H1 (cell line): ENCODE results near the gene RNASE7. TPM values are rescaled to one million over a fixed set of nuclear protein-coding genes. Genes with fewer than 3 reads are reported as not detected.

Source experiments
- CTCF ChIA-PET: fragments of 300-600 bp; sonication (Branson Sonifier 250); formaldehyde crosslinking; loops from one replicate; lab custom pipeline; 2021; ENCODE audit not compliant: partially characterized antibody; lab: Charles Lee
- POLR2A ChIA-PET: fragments of 300-600 bp; sonication (Branson Sonifier 250); formaldehyde crosslinking; loops from one replicate; lab custom pipeline; 2021; ENCODE audit warnings: inconsistent platforms; ENCODE audit not compliant: partially characterized antibody; lab: Charles Lee
- DNase-seq, 2 experiments: peaks; one replicate each; pipeline versions ENCODE4 v3.0.0 to v3.0.0-alpha.2; 2010 to 2022; ENCODE audit warnings: low spot score in 2 of 2, low read depth in 1 of 2, mixed read lengths in 1 of 2
- FAIRE-seq: peaks from 2 replicates; lab custom pipeline; 2011; peaks lifted over from hg19 to GRCh38; lab: Jason Lieb, UNC
- H2AFZ ChIP-seq: 2 replicates; pipeline ENCODE4 v1.8.1; 2012; ENCODE audit warnings: low read length, inconsistent platforms
- H2AK5ac ChIP-seq: 2 replicates; pipeline ENCODE4 v1.6.1; 2013; ENCODE audit warnings: low read depth, low read length
- H2BK120ac ChIP-seq: replicated peaks from 2 replicates; pipeline ENCODE3; 2013; ENCODE audit warnings: low read depth, low read length, inconsistent platforms
- H2BK12ac ChIP-seq: 2 replicates; pipeline ENCODE4 v1.6.1; 2013; ENCODE audit warnings: low read depth, low read length
- H2BK15ac ChIP-seq: 2 replicates; pipeline ENCODE4 v1.6.1; 2013; ENCODE audit warnings: low read length
- H2BK20ac ChIP-seq: 2 replicates; pipeline ENCODE4 v1.6.1; 2013; ENCODE audit warnings: low read length
- H2BK5ac ChIP-seq: 2 replicates; pipeline ENCODE4 v1.6.1; 2013; ENCODE audit warnings: low read depth, low read length
- H3K14ac ChIP-seq: 2 replicates; pipeline ENCODE4 v1.6.1; 2013; ENCODE audit warnings: inconsistent platforms; ENCODE audit not compliant: insufficient read length
- H3K18ac ChIP-seq: 2 replicates; pipeline ENCODE4 v1.6.1; 2013; ENCODE audit warnings: low read length; ENCODE audit errors: extremely low read depth
- H3K23ac ChIP-seq: 2 replicates; pipeline ENCODE4 v1.6.1; 2013; ENCODE audit warnings: inconsistent platforms; ENCODE audit not compliant: insufficient read length
- H3K23me2 ChIP-seq: 2 replicates; pipeline ENCODE4 v1.6.1; 2013; ENCODE audit warnings: low read depth, low read length
- H3K27ac ChIP-seq: 2 replicates; pipeline ENCODE4 v1.6.1; 2011; ENCODE audit warnings: low read depth, low read length, inconsistent platforms
- H3K27me3 ChIP-seq, 4 experiments: replicated peaks in 1 of 4; 1 replicate in 1 of 4; 2 replicates in 3 of 4; pipeline versions ENCODE4 v1.6.1 to v1.8.1; 2011 to 2013; ENCODE audit warnings: low read length in 3 of 4, mild to moderate bottlenecking in 3 of 4, inconsistent platforms in 2 of 4, mixed read lengths in 2 of 4, moderate library complexity in 1 of 4; ENCODE audit not compliant: control insufficient read depth in 3 of 4, insufficient read depth in 3 of 4; ENCODE audit errors: extremely low read depth in 1 of 4
- H3K36me3 ChIP-seq, 4 experiments: 2 replicates each; pipeline versions ENCODE4 v1.6.1 to v1.8.1; 2011 to 2013; ENCODE audit warnings: mild to moderate bottlenecking in 4 of 4, low read length in 3 of 4, moderate library complexity in 2 of 4, control low read depth in 1 of 4, inconsistent platforms in 1 of 4; ENCODE audit not compliant: insufficient read depth in 4 of 4, control insufficient read depth in 2 of 4
- H3K4ac ChIP-seq: replicated peaks from 2 replicates; pipeline ENCODE3; 2013; ENCODE audit warnings: low read length, low read depth, mixed read lengths, inconsistent platforms; ENCODE audit not compliant: insufficient read length
- H3K4me1 ChIP-seq, 4 experiments: replicated peaks in 1 of 4; 1 replicate in 1 of 4; 2 replicates in 3 of 4; pipeline versions ENCODE4 v1.6.1 to v1.8.1; 2011 to 2013; ENCODE audit warnings: low read length in 3 of 4, inconsistent platforms in 2 of 4, mixed read lengths in 1 of 4; ENCODE audit not compliant: insufficient read depth in 4 of 4, control insufficient read depth in 3 of 4
- H3K4me2 ChIP-seq, 2 experiments: 2 replicates each; pipeline versions ENCODE4 v1.6.1 to v1.8.1; 2011 to 2013; ENCODE audit warnings: low read depth in 2 of 2, low read length in 2 of 2, control low read depth in 1 of 2, inconsistent platforms in 1 of 2, mild to moderate bottlenecking in 1 of 2; ENCODE audit not compliant: insufficient read depth in 1 of 2
- H3K4me3 ChIP-seq, 4 experiments: fragments of 200-600, 300-600 bp in 1 of 4; sonication (generic), shearing (Covaris generic), sonication (Bioruptor Twin) in 1 of 4; 2 replicates each; pipeline versions ENCODE4 v1.5.1 to v1.8.1; 2011 to 2016; ENCODE audit warnings: low read length in 4 of 4, low read depth in 3 of 4, control low read depth in 2 of 4, inconsistent platforms in 2 of 4, mild to moderate bottlenecking in 2 of 4, mixed read lengths in 1 of 4, moderate library complexity in 1 of 4; ENCODE audit not compliant: insufficient read depth in 2 of 4; ENCODE audit errors: extremely low read depth in 1 of 4
- H3K56ac ChIP-seq: replicated peaks from 2 replicates; pipeline ENCODE3; 2013; ENCODE audit warnings: low read depth, mild to moderate bottlenecking, mixed read lengths, low read length, inconsistent platforms; ENCODE audit not compliant: insufficient read length
- H3K79me1 ChIP-seq: 2 replicates; pipeline ENCODE4 v1.6.1; 2013; ENCODE audit warnings: low read depth, low read length, control low read depth
- H3K79me2 ChIP-seq, 2 experiments: 2 replicates each; pipeline versions ENCODE4 v1.6.1 to v1.8.1; 2012 to 2013; ENCODE audit warnings: low read length in 2 of 2, mild to moderate bottlenecking in 2 of 2, inconsistent platforms in 1 of 2; ENCODE audit not compliant: insufficient read depth in 2 of 2, control insufficient read depth in 1 of 2
- H3K9ac ChIP-seq, 4 experiments: replicated peaks in 1 of 4; 1 replicate in 1 of 4; 2 replicates in 3 of 4; pipeline versions ENCODE4 v1.6.1 to v1.8.1; 2011 to 2013; ENCODE audit warnings: low read depth in 3 of 4, low read length in 3 of 4, control low read depth in 2 of 4, mild to moderate bottlenecking in 2 of 4, moderate library complexity in 2 of 4, inconsistent platforms in 1 of 4; ENCODE audit errors: extremely low read depth in 1 of 4
- H3K9me3 ChIP-seq, 2 experiments: 2 replicates each; pipeline versions ENCODE4 v1.6.1 to v1.8.1; 2012 to 2013; ENCODE audit warnings: mild to moderate bottlenecking in 2 of 2, moderate library complexity in 2 of 2, control low read depth in 1 of 2, inconsistent platforms in 1 of 2, low read depth in 1 of 2, low read length in 1 of 2, mixed read lengths in 1 of 2; ENCODE audit not compliant: insufficient read depth in 2 of 2
- H4K20me1 ChIP-seq, 2 experiments: replicated peaks in 1 of 2; 2 replicates each; pipeline versions ENCODE3 to v1.8.1; 2011 to 2013; ENCODE audit warnings: inconsistent platforms in 2 of 2, low read length in 2 of 2, mild to moderate bottlenecking in 1 of 2; ENCODE audit not compliant: insufficient read depth in 2 of 2, control insufficient read depth in 1 of 2
- H4K5ac ChIP-seq: 2 replicates; pipeline ENCODE4 v1.6.1; 2013; ENCODE audit warnings: low read length, low read depth, mixed read lengths, inconsistent platforms; ENCODE audit not compliant: insufficient read length
- H4K8ac ChIP-seq: 2 replicates; pipeline ENCODE4 v1.8.0; 2013; ENCODE audit warnings: mild to moderate bottlenecking, moderate library complexity, low read length, inconsistent platforms; ENCODE audit not compliant: insufficient read depth; ENCODE audit errors: extremely low read depth
- H4K91ac ChIP-seq: replicated peaks from 2 replicates; pipeline ENCODE3; 2013; ENCODE audit warnings: low read length, mixed read lengths, inconsistent platforms; ENCODE audit not compliant: insufficient read length
- BCL11A ChIP-seq, 2 experiments: IDR thresholded peaks; one replicate each; pipeline ENCODE4 v1.6.1; 2011; ENCODE audit warnings: low read depth in 2 of 2, low read length in 2 of 2, mild to moderate bottlenecking in 2 of 2
- CHD2 ChIP-seq: IDR thresholded peaks from 2 replicates; pipeline ENCODE4 v1.6.1; 2012; ENCODE audit warnings: low read length, improper control_type of control experiment
- CREB1 ChIP-seq: IDR thresholded peaks from 2 replicates; pipeline ENCODE4 v1.6.1; 2012; ENCODE audit warnings: inconsistent platforms
- KDM4A ChIP-seq: IDR thresholded peaks from one replicate; pipeline ENCODE4 v1.7.1; 2012; ENCODE audit warnings: low read depth, mild to moderate bottlenecking, moderate library complexity, low read length, inconsistent platforms; ENCODE audit not compliant: severe bottlenecking
- MAFK ChIP-seq: IDR thresholded peaks from 2 replicates; pipeline ENCODE4 v1.6.1; 2012; ENCODE audit warnings: low read depth, mild to moderate bottlenecking, improper control_type of control experiment, low read length
- MAX ChIP-seq: IDR thresholded peaks from 2 replicates; pipeline ENCODE4 v1.6.1; 2012; ENCODE audit warnings: inconsistent platforms
- RXRA ChIP-seq: IDR thresholded peaks from 2 replicates; pipeline ENCODE4 v1.6.1; 2011; ENCODE audit warnings: low read depth, mild to moderate bottlenecking, low read length, moderate library complexity; ENCODE audit not compliant: insufficient read depth
- TAF1 ChIP-seq: IDR thresholded peaks from 2 replicates; pipeline ENCODE4 v1.6.1; 2011; ENCODE audit warnings: mild to moderate bottlenecking, low read depth, low read length
- TCF12 ChIP-seq: IDR thresholded peaks from 2 replicates; pipeline ENCODE4 v1.6.1; 2011; ENCODE audit warnings: low read depth, mild to moderate bottlenecking, low read length
- WGBS, 2 experiments: shearing (Covaris generic) in 1 of 2; methylation state at CpG; one replicate each; pipeline versions ENCODE4 v1.1.6 to v1.1.7; 2013 to 2015; ENCODE audit warnings: low lambda C conversion rate in 2 of 2, mixed read lengths in 2 of 2, inconsistent platforms in 1 of 2, low coverage in 1 of 2, missing lambda C conversion rate in 1 of 2; ENCODE audit not compliant: insufficient replicate concordance in 2 of 2, insufficient coverage in 1 of 2, insufficient read length in 1 of 2; ENCODE audit errors: extremely low coverage in 1 of 2, missing lambda C conversion rate in 1 of 2; 5-methylcytosine and 5-hydroxymethylcytosine counted together
- polyA plus RNA-seq, 7 experiments: library from polyadenylated mRNA; depleted of rRNA in 3 of 7; stranded (reverse) in 5 of 7; unstranded in 2 of 7; fragments of >200 nt in 5 of 7; fragments of 200-250 nt in 2 of 7; gene quantifications; 1 replicate in 5 of 7; 2 replicates in 1 of 7; 4 replicates in 1 of 7; pipeline versions ENCODE4 v1.2.1 to v1.2.3, GENCODE V29; 2011 to 2013; ENCODE audit warnings: missing spikeins in 2 of 7, mixed read lengths in 2 of 7
- total RNA-seq: library from RNA; stranded (reverse); fragmentation: NEBNext Ultra II Directional; extraction: Animal tissue kit (Norgen Biotek cat#: 25700); gene quantifications from 2 replicates; pipeline ENCODE4 v1.2.1, GENCODE V29; 2021

The RNASE7 gene
- total and polyA plus RNA-seq, 2 of the 8 experiments (the other 6 are each of a cell fraction or from before 2014, with no cell fraction given) = not detected

GRCh38 chr14:21022686-21023085 is 19.5 kb upstream of the RNASE7 start:
- no peak overlapping the region for H2BK120ac ChIP-seq
- H3K23me2 ChIP-seq = peaks cover 17% of the 10 kb centered on the region
- H3K9ac ChIP-seq = no peak overlapping the region
- peak overlapping the region in 1 of 2 experiments; percentile 33; a peak in 1 of 4 replicates for H3K4me2 ChIP-seq
- WGBS, 2 experiments = 78% methylated on average over 5 of the region's 5 CpGs; no CpG with 5 or more reads in 1 of the 2 experiments
- peaks cover 0 to 5% (median under 1%) of the 10 kb centered on the region in 4 experiments; a peak in 3 of 8 replicates for H3K36me3 ChIP-seq
- H2BK12ac ChIP-seq = no peak overlapping the region
- no peak overlapping the region for H4K8ac ChIP-seq
- H2AFZ ChIP-seq = no peak overlapping the region
- no peak overlapping the region for H3K56ac ChIP-seq
- no peaks in the 10 kb centered on the region for H3K9me3 ChIP-seq
- TF ChIP-seq KDM4A (no peak), MAFK (no peak), CREB1 (no peak), BCL11A (IDR thresholded peaks at IDR 0.05; ENCODE audit: low read depth in 2 of 2, low read length in 2 of 2) (no peak), RXRA (no peak), TAF1 (no peak), MAX (no peak), TCF12 (no peak), CHD2 (no peak)
- H3K18ac ChIP-seq = no peak overlapping the region
- H3K14ac ChIP-seq = no peak overlapping the region
- peaks cover 2 to 25% (median 22%) of the 10 kb centered on the region in 4 experiments; a peak in 6 of 7 replicates for H3K27me3 ChIP-seq
- no peak overlapping the region for H3K27ac ChIP-seq
- ChIA-PET CTCF (interaction anchor here (0.9 to 16.1 kb wide), 11 partner anchors 8 to 83 kb away, joined by 3 to 371 read pairs (median 5); partner anchors contain the start of genes ARHGEF40 and RNASE7), POLR2A (interaction anchor here (1.2 to 3.4 kb wide), 7 partner anchors 8 to 70 kb away, joined by 3 to 19 read pairs (median 9); partner anchors contain the start of gene RNASE13)
- no peak overlapping the region for H2BK5ac ChIP-seq
- no peak for DNase-seq
- H3K79me1 ChIP-seq = no peaks in the 10 kb centered on the region
- no peak overlapping the region for H4K91ac ChIP-seq
- no peak overlapping the region for H3K4me3 ChIP-seq
- no peak overlapping the region for H2BK20ac ChIP-seq
- peak overlapping the region; percentile 40; the same call in 1 of the 2 replicates for H2BK15ac ChIP-seq
- H3K4me1 ChIP-seq = peaks cover 4 to 22% (median 14%) of the 10 kb centered on the region in 4 experiments; a peak in 6 of 7 replicates
- no peak overlapping the region for H4K5ac ChIP-seq
- peak overlapping the region; percentile 39; the same call in 1 of the 2 replicates for H2AK5ac ChIP-seq
- no peak overlapping the region for H3K4ac ChIP-seq
- no peak overlapping the region for H3K23ac ChIP-seq
- H3K79me2 ChIP-seq = no peaks in the 10 kb centered on the region
- FAIRE-seq = no peak
- no peaks in the 10 kb centered on the region for H4K20me1 ChIP-seq
